Panc1 (cell line): ENCODE measurements around the gene UBALD2. TPM values are rescaled to one million over a fixed set of nuclear protein-coding genes. Genes with fewer than 3 reads are reported as not detected.
A peak's percentile ranks its signal among the peaks of the same experiment; 100 is the strongest.

ENCODE experiments used
- ATAC-seq: fragments of 200-7000 bp; cut with Tn5 transposase; 2 replicates; pipeline ENCODE4 v1.9.1; 2020; ENCODE audit warnings: mild to moderate bottlenecking, moderate library complexity
- BruUV-seq: library from RNA; stranded (reverse); fragments of 400-500 nt; replicated peaks from 2 replicates; lab custom pipeline; 2021; lab: Mats Ljungman, UMichigan
- CTCF ChIA-PET: fragments of 300-600 bp; sonication (Branson Sonifier 250); formaldehyde crosslinking; loops from one replicate; lab custom pipeline; 2022; ENCODE audit warnings: antibody characterized with exemption; lab: Charles Lee
- POLR2A ChIA-PET: fragments of 300-600 bp; sonication (Branson Sonifier 250); formaldehyde crosslinking; loops from one replicate; lab custom pipeline; 2022; ENCODE audit warnings: antibody characterized with exemption; lab: Charles Lee
- DNase-seq: peaks from one replicate; pipeline ENCODE4 v3.0.0-alpha.2; 2010; ENCODE audit warnings: low read depth, low spot score
- H3K27ac ChIP-seq: 2 replicates; pipeline ENCODE4 v1.5.1; 2011; ENCODE audit warnings: mild to moderate bottlenecking, low read length, inconsistent platforms
- H3K27me3 ChIP-seq: fragments of 200-500 bp; sonication (Bioruptor generic); 2 replicates; pipeline ENCODE4 v1.6.0; 2014; ENCODE audit warnings: low read length, inconsistent platforms; ENCODE audit not compliant: control insufficient read depth, insufficient read depth
- H3K36me3 ChIP-seq: fragments of 200-500 bp; sonication (Bioruptor generic); 2 replicates; pipeline ENCODE4 v1.5.1; 2014; ENCODE audit warnings: inconsistent platforms, mild to moderate bottlenecking, low read length, moderate library complexity; ENCODE audit not compliant: control insufficient read depth, insufficient read depth
- H3K4me1 ChIP-seq: 2 replicates; pipeline ENCODE4 v1.5.1; 2011; ENCODE audit warnings: inconsistent platforms, mild to moderate bottlenecking, low read length, moderate library complexity; ENCODE audit not compliant: control insufficient read depth, insufficient read depth
- H3K4me3 ChIP-seq, 2 experiments: 2 replicates each; pipeline ENCODE4 v1.5.1; 2011 to 2012; ENCODE audit warnings: low read depth in 2 of 2, low read length in 2 of 2, mild to moderate bottlenecking in 2 of 2, inconsistent platforms in 1 of 2, moderate library complexity in 1 of 2
- H3K9me3 ChIP-seq: fragments of 200-500 bp; sonication (Bioruptor generic); 2 replicates; pipeline ENCODE4 v1.5.1; 2014; ENCODE audit warnings: low read depth, mild to moderate bottlenecking, inconsistent platforms, low read length, moderate library complexity; ENCODE audit not compliant: control insufficient read depth, insufficient read depth
- POLR2AphosphoS5 ChIP-seq: IDR thresholded peaks from 2 replicates; pipeline ENCODE4 v1.6.1; 2012; ENCODE audit warnings: mild to moderate bottlenecking, low read depth, low read length, moderate library complexity
- REST ChIP-seq, 2 experiments: IDR thresholded peaks; 2 replicates each; pipeline ENCODE4 v1.6.1; 2011 to 2012; ENCODE audit warnings: low read depth in 2 of 2, control low read depth in 1 of 2, low read length in 1 of 2, mild to moderate bottlenecking in 1 of 2, moderate library complexity in 1 of 2; ENCODE audit not compliant: insufficient read depth in 1 of 2
- SIN3A ChIP-seq: IDR thresholded peaks from 2 replicates; pipeline ENCODE4 v1.6.1; 2012; ENCODE audit warnings: low read depth, mild to moderate bottlenecking, low read length, moderate library complexity, borderline replicate concordance; ENCODE audit not compliant: insufficient read depth
- TCF7L2 ChIP-seq: IDR thresholded peaks from 2 replicates; pipeline ENCODE4 v1.6.1; 2011; ENCODE audit warnings: mild to moderate bottlenecking, low read depth, low read length, inconsistent platforms
- in situ Hi-C: cut with HindIII; loops from 2 replicates; pipeline ENCODE4 v1.10.0; 2016; ENCODE audit warnings: low sequenced_read_pairs, low pct_unique_long_range_greater_than_20kb
- intact Hi-C: fragments of 100-400 bp; cut with micrococcal nuclease; formaldehyde crosslinking; loops from one replicate; pipeline ENCODE4 v1.10.0; 2022; ENCODE audit not compliant: unreplicated experiment
- total RNA-seq: library from RNA; stranded (reverse); gene quantifications from one replicate; pipeline ENCODE4 v1.2.1, GENCODE V29; 2021; ENCODE audit not compliant: unreplicated experiment
- TF ChIP-seq, protein P1 (sequence below): fragments of 450-650 bp; IDR thresholded peaks from 2 replicates; pipeline ENCODE4 v1.5.1; 2017; ENCODE audit warnings: mild to moderate bottlenecking

UBALD2 gene
- total RNA-seq, 1 experiment from 2014 or later = 30.0 TPM

GRCh38 chr17:76241204-76241538 is 24.0 kb upstream of the UBALD2 start:
- POLR2A ChIA-PET = interaction anchor here (0.6 to 1.0 kb wide), 2 partner anchors 24 to 63 kb away, joined by 3 to 5 read pairs; partner anchors contain the start of gene UBALD2
- in situ Hi-C loops = no loop called here
- peaks cover 14% of the 10 kb centered on the region for H3K27me3 ChIP-seq
- H3K36me3 ChIP-seq = no peaks in the 10 kb centered on the region
- intact Hi-C loops = no loop called here
- CTCF ChIA-PET = no interaction called here
- TF ChIP-seq TCF7L2 = no peak
- no peak for TF ChIP-seq REST (IDR thresholded peaks at IDR 0.05; ENCODE audit: insufficient read depth in 1 of 2, low read depth in 2 of 2, low read length in 1 of 2)
- TF ChIP-seq, protein P1, sequence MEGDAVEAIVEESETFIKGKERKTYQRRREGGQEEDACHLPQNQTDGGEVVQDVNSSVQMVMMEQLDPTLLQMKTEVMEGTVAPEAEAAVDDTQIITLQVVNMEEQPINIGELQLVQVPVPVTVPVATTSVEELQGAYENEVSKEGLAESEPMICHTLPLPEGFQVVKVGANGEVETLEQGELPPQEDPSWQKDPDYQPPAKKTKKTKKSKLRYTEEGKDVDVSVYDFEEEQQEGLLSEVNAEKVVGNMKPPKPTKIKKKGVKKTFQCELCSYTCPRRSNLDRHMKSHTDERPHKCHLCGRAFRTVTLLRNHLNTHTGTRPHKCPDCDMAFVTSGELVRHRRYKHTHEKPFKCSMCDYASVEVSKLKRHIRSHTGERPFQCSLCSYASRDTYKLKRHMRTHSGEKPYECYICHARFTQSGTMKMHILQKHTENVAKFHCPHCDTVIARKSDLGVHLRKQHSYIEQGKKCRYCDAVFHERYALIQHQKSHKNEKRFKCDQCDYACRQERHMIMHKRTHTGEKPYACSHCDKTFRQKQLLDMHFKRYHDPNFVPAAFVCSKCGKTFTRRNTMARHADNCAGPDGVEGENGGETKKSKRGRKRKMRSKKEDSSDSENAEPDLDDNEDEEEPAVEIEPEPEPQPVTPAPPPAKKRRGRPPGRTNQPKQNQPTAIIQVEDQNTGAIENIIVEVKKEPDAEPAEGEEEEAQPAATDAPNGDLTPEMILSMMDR = no peak
- no peak for TF ChIP-seq POLR2AphosphoS5
- TF ChIP-seq SIN3A = no peak
- ATAC-seq (no peak), DNase-seq (no peak)
- H3K27ac ChIP-seq = peak overlapping the region; percentile 67
- peaks cover 4% of the 10 kb centered on the region; the same call in 1 of the 2 replicates for H3K4me1 ChIP-seq
- no peaks in the 10 kb centered on the region for H3K9me3 ChIP-seq
- no TSS peak for BruUV-seq
- peak overlapping the region; percentile 63 to 66 for H3K4me3 ChIP-seq

- POLR2A ChIA-PET = interaction anchor here (0.6 kb wide), 1 partner anchor 64 kb away, joined by 3 read pairs; no protein-coding TSS in a partner anchor
- in situ Hi-C loops (no loop called here), intact Hi-C loops (no loop called here)
- DNase-seq (no peak), ATAC-seq (no peak)
- Histone ChIP-seq H3K27ac (no peak overlapping the region), H3K36me3 (no peaks in the 10 kb centered on the region), H3K4me1 (peaks cover 4% of the 10 kb centered on the region; the same call in 1 of the 2 replicates), H3K27me3 (peaks cover 14% of the 10 kb centered on the region), H3K4me3 (no peak overlapping the region), H3K9me3 (no peaks in the 10 kb centered on the region)
- CTCF ChIA-PET = no interaction called here
- TF ChIP-seq POLR2AphosphoS5 (no peak), SIN3A (no peak)
- no TSS peak for BruUV-seq
Observed at GRCh38 chr17:76241691-76242255, 23.4 kb upstream of the UBALD2 start.
